Caco-2 (cell line): ENCODE data around the gene ZNF407. TPM values are rescaled to one million over a fixed set of nuclear protein-coding genes. Genes with fewer than 3 reads are reported as not detected.

Experiments used
- BruUV-seq: library from RNA; stranded (reverse); fragments of 400-500 nt; replicated peaks from 2 replicates; lab custom pipeline; 2021; lab: Mats Ljungman, UMichigan
- CTCF ChIA-PET: fragments of 300-600 bp; sonication (Branson Sonifier 250); formaldehyde crosslinking; loops from one replicate; lab custom pipeline; 2022; ENCODE audit warnings: antibody characterized with exemption; lab: Charles Lee
- POLR2A ChIA-PET: fragments of 300-600 bp; sonication (Branson Sonifier 250); formaldehyde crosslinking; loops from one replicate; lab custom pipeline; 2022; ENCODE audit warnings: antibody characterized with exemption; lab: Charles Lee
- DNase-seq, 2 experiments: peaks; one replicate each; pipeline versions ENCODE4 v3.0.0 to v3.0.0-alpha.2; 2020 to 2022
- H3K27me3 ChIP-seq: replicated peaks from 2 replicates; pipeline ENCODE4 v1.6.0; 2011; ENCODE audit warnings: low read length; ENCODE audit not compliant: control insufficient read depth, insufficient read depth
- H3K36me3 ChIP-seq: 2 replicates; pipeline ENCODE4 v1.5.1; 2011; ENCODE audit warnings: low read length; ENCODE audit not compliant: control insufficient read depth, insufficient read depth
- H3K4me1 ChIP-seq: fragments of 250-450 bp; sonication (Bioruptor Pico); 2 replicates; pipeline ENCODE4 v1.5.1; 2020; ENCODE audit warnings: mild to moderate bottlenecking
- H3K4me3 ChIP-seq: 2 replicates; pipeline ENCODE4 v1.5.1; 2011; ENCODE audit warnings: low read depth, mild to moderate bottlenecking, control low read depth, low read length
- H3K9me3 ChIP-seq: fragments of 250-450 bp; sonication (Bioruptor Pico); 2 replicates; pipeline ENCODE4 v1.5.1; 2020; ENCODE audit warnings: mild to moderate bottlenecking, moderate library complexity
- H3K27ac Mint-ChIP-seq: one replicate; pipeline ENCODE4 v1.8.0; 2022; ENCODE audit warnings: mixed read lengths; ENCODE audit not compliant: unreplicated experiment
- H3K27me3 Mint-ChIP-seq: one replicate; pipeline ENCODE4 v1.8.0; 2022; ENCODE audit warnings: mixed read lengths; ENCODE audit not compliant: insufficient read depth, unreplicated experiment
- H3K36me3 Mint-ChIP-seq: one replicate; pipeline ENCODE4 v1.8.0; 2022; ENCODE audit warnings: mild to moderate bottlenecking, mixed read lengths; ENCODE audit not compliant: insufficient read depth, unreplicated experiment
- H3K4me1 Mint-ChIP-seq: one replicate; pipeline ENCODE4 v1.8.0; 2022; ENCODE audit warnings: low read depth, mixed read lengths; ENCODE audit not compliant: unreplicated experiment
- H3K4me3 Mint-ChIP-seq: one replicate; pipeline ENCODE4 v1.8.0; 2022; ENCODE audit warnings: mild to moderate bottlenecking, moderate library complexity, mixed read lengths; ENCODE audit not compliant: unreplicated experiment
- H3K9me3 Mint-ChIP-seq: one replicate; pipeline ENCODE4 v1.8.0; 2022; ENCODE audit warnings: mixed read lengths; ENCODE audit not compliant: unreplicated experiment
- intact Hi-C: fragments of 100-400 bp; cut with micrococcal nuclease; formaldehyde crosslinking; loops from one replicate; pipeline ENCODE4 v1.10.0; 2022; ENCODE audit not compliant: unreplicated experiment
- total RNA-seq: library from RNA; stranded (reverse); gene quantifications from 2 replicates; pipeline ENCODE4 v1.2.3, GENCODE V29; 2022
- TF ChIP-seq, protein P1 (sequence below), 2 experiments: fragments of 200-600 bp in 1 of 2; IDR thresholded peaks; 1 replicate in 1 of 2; 2 replicates in 1 of 2; pipeline versions ENCODE4 v1.5.1 to v1.8.0; 2011 to 2022; ENCODE audit warnings: antibody characterized with exemption in 1 of 2, control low read depth in 1 of 2, inconsistent platforms in 1 of 2, low read depth in 1 of 2, low read length in 1 of 2, mild to moderate bottlenecking in 1 of 2, moderate library complexity in 1 of 2; ENCODE audit not compliant: insufficient read depth in 1 of 2, severe bottlenecking in 1 of 2, unreplicated experiment in 1 of 2

The ZNF407 gene
- total RNA-seq, 1 experiment from 2014 or later, result 4.7 TPM

DNA sequence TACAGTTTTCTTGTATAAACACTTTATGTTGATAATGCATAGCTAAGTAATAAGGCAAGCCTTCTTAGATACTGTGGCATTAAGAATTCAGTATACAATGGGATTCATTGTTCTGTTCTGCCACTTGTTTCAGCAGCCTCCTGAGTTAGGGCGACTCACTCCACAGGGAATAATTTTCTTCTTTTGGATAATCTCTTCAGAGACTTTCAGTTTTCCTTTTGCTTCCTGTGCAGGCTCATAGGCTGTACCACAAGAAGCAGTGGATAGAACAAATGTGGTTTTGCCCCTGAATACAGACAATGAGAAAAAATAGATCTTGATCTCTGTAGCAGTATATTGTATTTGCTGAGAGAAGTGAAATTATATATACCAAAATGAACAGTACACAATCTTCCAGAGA is 298.0 kb downstream of the ZNF407 start:
- CTCF ChIA-PET, result no interaction called here
- H3K4me3 Mint-ChIP-seq, result no peak overlapping the region

DNA sequence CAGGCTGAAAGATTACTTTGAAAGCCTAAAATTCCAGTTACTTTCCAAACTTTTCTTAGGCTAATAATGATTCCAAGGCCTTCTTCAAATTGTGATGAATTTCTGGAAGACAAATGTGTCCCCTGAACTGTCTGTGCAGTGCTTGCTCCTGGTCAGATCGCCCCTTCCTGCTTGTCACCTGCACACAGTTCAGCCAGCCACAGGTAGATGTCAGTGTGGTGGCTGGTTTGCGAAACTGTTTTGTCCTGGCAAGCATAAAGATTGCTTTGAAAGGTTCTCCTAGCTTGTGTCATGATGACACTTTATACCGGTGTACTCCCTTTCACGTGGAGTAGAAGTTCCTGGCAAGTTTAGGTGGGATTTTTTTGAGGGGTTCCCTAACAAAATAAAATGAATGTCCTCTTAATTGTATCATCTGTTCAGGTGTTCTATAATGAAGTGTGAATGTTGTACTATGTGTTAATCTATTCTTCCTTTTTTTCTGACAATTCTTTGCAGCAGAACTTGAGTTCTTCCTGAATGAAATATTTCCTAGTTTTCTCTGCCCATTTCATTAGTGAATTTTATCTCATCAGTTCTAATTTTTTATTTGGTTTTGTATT is 298.8 kb downstream of the ZNF407 start:
- H3K9me3 Mint-ChIP-seq, result no peaks in the 10 kb centered on the region
- Histone ChIP-seq H3K4me3 (no peak overlapping the region), H3K27me3 (no peaks in the 10 kb centered on the region), H3K36me3 (no peaks in the 10 kb centered on the region), H3K9me3 (no peaks in the 10 kb centered on the region), H3K4me1 (no peaks in the 10 kb centered on the region)
- ChIA-PET CTCF (interaction anchor here (0.6 kb wide), 1 partner anchor 99 kb away, joined by 5 read pairs; no protein-coding TSS in a partner anchor), POLR2A (no interaction called here)
- BruUV-seq, result no TSS peak
- no peaks in the 10 kb centered on the region for H3K36me3 Mint-ChIP-seq
- H3K4me3 Mint-ChIP-seq, result no peak overlapping the region
- TF ChIP-seq, protein P1, sequence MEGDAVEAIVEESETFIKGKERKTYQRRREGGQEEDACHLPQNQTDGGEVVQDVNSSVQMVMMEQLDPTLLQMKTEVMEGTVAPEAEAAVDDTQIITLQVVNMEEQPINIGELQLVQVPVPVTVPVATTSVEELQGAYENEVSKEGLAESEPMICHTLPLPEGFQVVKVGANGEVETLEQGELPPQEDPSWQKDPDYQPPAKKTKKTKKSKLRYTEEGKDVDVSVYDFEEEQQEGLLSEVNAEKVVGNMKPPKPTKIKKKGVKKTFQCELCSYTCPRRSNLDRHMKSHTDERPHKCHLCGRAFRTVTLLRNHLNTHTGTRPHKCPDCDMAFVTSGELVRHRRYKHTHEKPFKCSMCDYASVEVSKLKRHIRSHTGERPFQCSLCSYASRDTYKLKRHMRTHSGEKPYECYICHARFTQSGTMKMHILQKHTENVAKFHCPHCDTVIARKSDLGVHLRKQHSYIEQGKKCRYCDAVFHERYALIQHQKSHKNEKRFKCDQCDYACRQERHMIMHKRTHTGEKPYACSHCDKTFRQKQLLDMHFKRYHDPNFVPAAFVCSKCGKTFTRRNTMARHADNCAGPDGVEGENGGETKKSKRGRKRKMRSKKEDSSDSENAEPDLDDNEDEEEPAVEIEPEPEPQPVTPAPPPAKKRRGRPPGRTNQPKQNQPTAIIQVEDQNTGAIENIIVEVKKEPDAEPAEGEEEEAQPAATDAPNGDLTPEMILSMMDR (IDR thresholded peaks at IDR 0.05; ENCODE audit: insufficient read depth in 1 of 2, low read depth in 1 of 2, low read length in 1 of 2, severe bottlenecking in 1 of 2, unreplicated experiment in 1 of 2), result peak; percentile 43 to 58
- H3K27me3 Mint-ChIP-seq, result no peaks in the 10 kb centered on the region
- no peak overlapping the region for H3K27ac Mint-ChIP-seq
- intact Hi-C loops, result loop anchor here (5.0 to 10.0 kb wide), 2 partner anchors 66 to 242 kb away; no protein-coding TSS in a partner anchor
- no peaks in the 10 kb centered on the region for H3K4me1 Mint-ChIP-seq
- DNase-seq, result peak; percentile 43 to 46

More for the DNA sequence above, 298.0 kb downstream of the ZNF407 start:
- H3K36me3 ChIP-seq, result no peaks in the 10 kb centered on the region
- no peaks in the 10 kb centered on the region for H3K27me3 ChIP-seq
- H3K27ac Mint-ChIP-seq, result no peak overlapping the region
- no peaks in the 10 kb centered on the region for H3K4me1 ChIP-seq
- no peaks in the 10 kb centered on the region for H3K36me3 Mint-ChIP-seq
- TF ChIP-seq, protein P1 (IDR thresholded peaks at IDR 0.05; ENCODE audit: insufficient read depth in 1 of 2, low read depth in 1 of 2, low read length in 1 of 2, severe bottlenecking in 1 of 2, unreplicated experiment in 1 of 2), result no peak
- H3K4me3 ChIP-seq, result no peak overlapping the region
- no peaks in the 10 kb centered on the region for H3K9me3 Mint-ChIP-seq
- POLR2A ChIA-PET, result no interaction called here
- H3K9me3 ChIP-seq, result no peaks in the 10 kb centered on the region
- no peak for DNase-seq
- no peaks in the 10 kb centered on the region for H3K4me1 Mint-ChIP-seq
- BruUV-seq, result no TSS peak
- no peaks in the 10 kb centered on the region for H3K27me3 Mint-ChIP-seq
- intact Hi-C loops, result loop anchor here (5.0 to 10.0 kb wide), 2 partner anchors 67 to 241 kb away; no protein-coding TSS in a partner anchor

DNA sequence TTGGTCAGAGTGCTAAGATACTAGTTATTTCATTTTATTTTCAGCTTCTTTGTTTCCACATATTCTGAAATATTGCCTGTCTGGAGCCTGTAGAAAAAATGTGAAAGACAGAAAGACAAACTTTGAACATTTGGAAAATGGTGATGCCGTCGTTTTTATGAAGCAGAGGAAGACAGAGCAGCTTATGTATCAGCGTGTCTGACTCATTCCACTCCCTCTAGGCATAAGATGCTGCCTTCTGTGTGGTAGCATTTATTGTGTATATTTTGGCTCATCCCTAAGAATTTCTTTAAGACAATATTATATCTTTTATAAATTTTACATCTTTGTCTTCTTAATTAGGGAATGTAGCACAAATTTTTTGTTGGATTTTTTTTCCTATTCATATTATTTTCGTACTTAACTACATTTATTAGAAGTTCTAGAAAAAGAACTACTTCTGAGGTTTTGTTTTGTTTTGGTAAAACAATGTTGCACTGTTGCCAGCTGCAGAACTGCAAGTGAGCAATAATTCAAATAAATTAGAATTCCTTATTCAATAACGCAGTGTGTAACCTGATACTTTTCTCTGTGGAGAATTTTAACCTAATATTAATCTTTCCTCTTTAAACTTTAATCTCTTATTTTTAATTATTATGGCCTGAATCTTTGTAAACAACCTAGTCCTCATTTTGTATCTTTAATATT is 300.4 kb downstream of the ZNF407 start:
- Histone ChIP-seq H3K9me3 (no peaks in the 10 kb centered on the region), H3K4me1 (no peaks in the 10 kb centered on the region), H3K36me3 (no peaks in the 10 kb centered on the region), H3K27me3 (no peaks in the 10 kb centered on the region), H3K4me3 (no peak overlapping the region)
- BruUV-seq, result no TSS peak
- H3K9me3 Mint-ChIP-seq, result no peaks in the 10 kb centered on the region
- TF ChIP-seq, protein P1 (IDR thresholded peaks at IDR 0.05; ENCODE audit: insufficient read depth in 1 of 2, low read depth in 1 of 2, low read length in 1 of 2, severe bottlenecking in 1 of 2, unreplicated experiment in 1 of 2), result no peak
- H3K27me3 Mint-ChIP-seq, result no peaks in the 10 kb centered on the region
- no peak overlapping the region for H3K4me3 Mint-ChIP-seq
- no peak for DNase-seq
- intact Hi-C loops, result loop anchor here (5.0 to 10.0 kb wide), 2 partner anchors 64 to 243 kb away; no protein-coding TSS in a partner anchor
- ChIA-PET CTCF (no interaction called here), POLR2A (no interaction called here)
- H3K27ac Mint-ChIP-seq, result no peak overlapping the region
- H3K4me1 Mint-ChIP-seq, result no peaks in the 10 kb centered on the region
- no peaks in the 10 kb centered on the region for H3K36me3 Mint-ChIP-seq
